DOHH2 (cell line): ENCODE results near the gene ASB6.

Experiments used
- CTCF ChIP-seq: fragments of 200-600 bp; sonication (generic); IDR thresholded peaks from one replicate; pipeline ENCODE4 v1.5.1; 2014; ENCODE audit warnings: antibody characterized with exemption, mild to moderate bottlenecking, low read depth, low read length; ENCODE audit not compliant: poor library complexity, severe bottlenecking
- EZH2phosphoT487 ChIP-seq: fragments of 200-600 bp; sonication (generic); IDR thresholded peaks from 2 replicates; pipeline ENCODE4 v1.6.1; 2017; ENCODE audit warnings: borderline replicate concordance, mild to moderate bottlenecking, antibody characterized with exemption, low read length, moderate library complexity, mixed read lengths

- no peak for TF ChIP-seq CTCF
- no peak for TF ChIP-seq EZH2phosphoT487
Observed at GRCh38 chr9:129686736-129687135, 44.8 kb upstream of the ASB6 start.
